GM21723 (cell line): Measurements from ENCODE around the gene PDCD4.

Source experiments
- ATAC-seq: cut with Tn5 transposase; IDR thresholded peaks from one replicate; pipeline ENCODE4 v1.9.1; 2021; ENCODE audit warnings: mild to moderate bottlenecking, moderate library complexity; ENCODE audit not compliant: unreplicated experiment

Gene PDCD4

DNA sequence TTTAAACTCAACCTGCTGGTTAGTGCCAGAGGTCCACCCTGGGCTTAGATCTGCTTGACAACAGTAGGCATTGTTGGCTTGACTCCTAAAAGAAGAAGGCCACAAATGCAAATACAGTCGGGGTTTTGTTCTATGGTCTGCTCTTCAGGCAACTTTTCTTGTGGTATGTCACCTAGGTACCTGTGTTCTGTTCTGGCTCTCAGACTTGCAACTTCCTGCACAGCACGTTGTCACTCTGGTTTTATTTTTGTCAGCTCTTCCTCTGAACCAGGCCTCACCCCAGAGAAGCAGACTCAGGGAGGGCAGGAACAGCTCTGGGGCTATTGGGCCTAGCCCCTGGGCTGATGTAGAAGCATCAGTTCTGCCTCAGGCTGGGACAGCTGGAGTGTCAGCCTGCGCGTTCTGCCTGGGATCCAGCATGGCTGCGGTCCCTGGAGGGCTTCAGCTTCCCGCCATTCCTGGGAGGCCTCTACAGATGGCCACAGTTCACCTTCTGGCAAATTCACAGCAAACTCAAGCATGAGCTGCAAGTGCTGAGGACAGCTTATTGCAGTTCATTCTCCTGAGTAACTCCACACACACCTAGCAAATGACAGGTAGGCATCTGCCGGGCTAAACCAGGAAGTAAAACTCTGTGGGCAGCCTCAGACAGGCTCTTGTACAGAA is 11.0 kb upstream of the PDCD4 start:
- peak; percentile 55 for ATAC-seq

DNA sequence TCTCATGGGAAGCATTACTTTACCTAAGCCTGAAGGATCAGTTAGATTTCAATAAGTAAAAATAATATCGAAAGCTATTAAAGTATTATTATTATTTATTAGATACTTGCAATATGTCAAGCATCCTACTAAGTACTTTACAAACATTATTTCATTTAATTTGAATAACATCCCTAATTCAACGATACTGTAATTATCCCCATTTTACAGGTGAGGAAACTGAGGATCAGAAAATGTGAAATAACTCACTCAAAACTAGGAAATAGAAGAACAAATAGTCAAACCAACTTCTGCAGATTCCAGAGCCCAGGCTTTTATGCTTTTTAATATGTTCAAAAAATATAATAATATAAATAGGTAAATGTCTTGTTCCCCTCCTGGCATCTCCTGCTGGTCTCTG is 10.3 kb upstream of the PDCD4 start:
- no peak for ATAC-seq

GRCh38 chr10:110861930-110862649 is 9.6 kb upstream of the PDCD4 start:
- no peak for ATAC-seq

- ATAC-seq, result no peak
Observed at GRCh38 chr10:110862961-110863360, 8.8 kb upstream of the PDCD4 start.

- ATAC-seq, result no peak
Observed at GRCh38 chr10:110863361-110863760, 8.4 kb upstream of the PDCD4 start.

- no peak for ATAC-seq
Observed at GRCh38 chr10:110863956-110864355, 7.8 kb upstream of the PDCD4 start.

- ATAC-seq, result peak; percentile 59
Observed at GRCh38 chr10:110864662-110865140, 7.0 kb upstream of the PDCD4 start.

GRCh38 chr10:110865186-110865808 is 6.4 kb upstream of the PDCD4 start:
- no peak for ATAC-seq

GRCh38 chr10:110865809-110866482 is 5.8 kb upstream of the PDCD4 start:
- ATAC-seq, result peak; percentile 29

DNA sequence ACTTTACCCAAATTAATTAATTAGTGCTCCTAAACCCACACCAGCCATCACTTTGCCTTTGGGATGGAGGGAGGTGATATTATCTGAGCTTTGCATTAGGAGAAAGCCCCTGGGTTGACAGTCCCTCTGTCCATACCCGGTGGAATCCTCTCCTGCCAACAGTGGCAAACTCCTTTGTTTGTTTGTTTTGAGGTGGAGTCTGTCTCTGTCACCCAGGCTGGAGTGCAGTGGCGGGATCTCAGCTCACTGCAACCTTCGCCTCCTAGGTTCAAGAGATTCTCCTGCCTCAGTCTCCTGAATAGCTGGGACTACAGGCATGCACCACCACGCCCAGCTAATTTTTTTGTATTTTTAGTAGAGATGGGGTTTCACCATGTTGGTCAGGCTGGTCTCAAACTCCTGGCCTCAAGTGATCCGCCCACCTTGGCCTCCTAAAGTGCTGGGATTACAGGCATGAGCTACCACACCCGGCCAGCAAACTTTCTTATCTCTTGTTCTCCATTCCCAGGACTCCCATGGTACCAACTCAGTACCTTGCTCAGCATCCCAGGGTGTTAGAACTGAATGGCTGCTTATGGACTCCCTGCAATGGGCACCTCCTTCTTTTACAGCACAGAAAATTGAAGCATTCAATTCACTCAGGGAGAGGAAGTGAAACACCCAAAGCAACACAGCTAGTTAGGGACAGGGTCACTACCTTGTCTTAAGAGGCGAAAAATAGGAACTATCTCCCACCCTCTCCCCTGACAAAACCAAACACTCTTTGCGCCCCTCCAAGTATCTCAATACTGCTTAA is 4.5 kb upstream of the PDCD4 start:
- ATAC-seq, result peak; percentile 36

DNA sequence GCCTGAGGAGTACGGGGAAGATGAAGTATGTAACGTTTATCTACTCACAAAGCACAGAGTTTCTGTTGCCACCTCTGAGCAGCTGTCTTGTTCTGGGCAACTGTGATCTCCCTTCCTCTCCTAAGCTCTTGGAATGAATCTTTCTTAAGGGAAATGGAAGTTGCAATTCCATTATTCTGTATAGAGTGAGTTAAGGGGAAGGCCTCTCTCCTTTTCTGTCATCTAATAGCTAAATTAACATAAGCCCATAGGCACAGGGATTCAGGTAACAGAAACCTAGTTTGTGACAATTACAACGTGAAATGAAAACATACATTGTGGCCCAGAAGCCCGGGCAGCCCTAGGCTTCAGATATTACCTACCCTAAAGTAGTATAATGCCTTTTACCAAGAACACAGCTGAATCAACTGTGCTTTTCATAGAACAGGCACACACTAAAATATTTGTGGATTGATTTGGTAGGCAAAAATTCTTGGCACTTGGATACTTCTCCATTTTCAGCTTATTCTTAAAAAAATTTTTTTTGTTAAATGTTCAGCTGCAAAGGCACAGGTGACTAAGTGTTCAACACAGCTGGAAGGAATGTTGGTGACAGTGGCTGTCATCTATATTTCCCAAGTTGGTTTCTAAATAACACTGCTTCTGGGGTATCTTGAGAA is 3.8 kb upstream of the PDCD4 start:
- ATAC-seq, result no peak

- ATAC-seq, result no peak
Observed at GRCh38 chr10:110868981-110869380, 2.7 kb upstream of the PDCD4 start.

GRCh38 chr10:110870823-110871297 is 868 bp upstream of the PDCD4 start:
- ATAC-seq, result no peak

DNA sequence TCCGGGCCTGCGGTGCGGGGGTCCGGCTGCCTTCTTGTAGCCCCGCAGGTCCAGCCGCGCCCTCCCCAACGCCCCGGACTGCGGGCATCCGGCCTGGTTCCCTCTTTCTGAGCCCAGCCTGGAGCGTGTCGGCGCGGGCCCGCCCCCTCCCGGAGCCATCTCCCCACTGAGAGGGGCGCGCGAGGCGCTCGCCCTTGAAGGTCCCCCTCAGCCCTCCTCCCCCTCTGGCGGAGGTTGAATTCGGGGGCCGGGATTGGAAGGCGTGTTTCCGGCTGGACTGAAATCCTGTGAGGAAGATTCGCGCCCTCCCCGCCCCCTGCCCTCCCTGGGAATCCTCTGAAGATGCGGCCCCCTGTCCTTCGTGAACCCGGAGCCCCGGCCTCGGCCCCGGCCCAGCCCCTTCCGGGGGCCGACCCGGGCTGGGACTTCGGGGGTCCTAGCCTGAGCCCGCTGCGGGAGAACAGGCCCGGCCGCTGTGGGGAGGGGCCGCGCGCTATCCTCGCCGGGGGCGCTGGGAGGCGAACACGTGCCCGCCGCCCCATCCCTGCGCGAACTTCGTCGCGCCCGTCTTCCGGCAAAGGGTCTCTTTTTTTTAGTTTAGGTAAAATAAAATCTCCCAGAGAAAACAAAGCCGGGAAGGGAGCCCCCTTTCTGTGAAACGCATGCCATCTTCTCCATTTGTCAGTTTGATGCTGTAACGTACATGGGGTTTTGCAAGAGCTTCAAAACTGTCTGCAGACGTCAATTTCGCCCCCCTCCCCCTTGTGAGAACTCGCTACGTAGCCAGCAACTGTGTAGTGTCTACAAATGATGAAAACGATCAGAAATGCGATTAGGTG is 636 bp downstream of the PDCD4 start:
- peak; percentile 50 for ATAC-seq

DNA sequence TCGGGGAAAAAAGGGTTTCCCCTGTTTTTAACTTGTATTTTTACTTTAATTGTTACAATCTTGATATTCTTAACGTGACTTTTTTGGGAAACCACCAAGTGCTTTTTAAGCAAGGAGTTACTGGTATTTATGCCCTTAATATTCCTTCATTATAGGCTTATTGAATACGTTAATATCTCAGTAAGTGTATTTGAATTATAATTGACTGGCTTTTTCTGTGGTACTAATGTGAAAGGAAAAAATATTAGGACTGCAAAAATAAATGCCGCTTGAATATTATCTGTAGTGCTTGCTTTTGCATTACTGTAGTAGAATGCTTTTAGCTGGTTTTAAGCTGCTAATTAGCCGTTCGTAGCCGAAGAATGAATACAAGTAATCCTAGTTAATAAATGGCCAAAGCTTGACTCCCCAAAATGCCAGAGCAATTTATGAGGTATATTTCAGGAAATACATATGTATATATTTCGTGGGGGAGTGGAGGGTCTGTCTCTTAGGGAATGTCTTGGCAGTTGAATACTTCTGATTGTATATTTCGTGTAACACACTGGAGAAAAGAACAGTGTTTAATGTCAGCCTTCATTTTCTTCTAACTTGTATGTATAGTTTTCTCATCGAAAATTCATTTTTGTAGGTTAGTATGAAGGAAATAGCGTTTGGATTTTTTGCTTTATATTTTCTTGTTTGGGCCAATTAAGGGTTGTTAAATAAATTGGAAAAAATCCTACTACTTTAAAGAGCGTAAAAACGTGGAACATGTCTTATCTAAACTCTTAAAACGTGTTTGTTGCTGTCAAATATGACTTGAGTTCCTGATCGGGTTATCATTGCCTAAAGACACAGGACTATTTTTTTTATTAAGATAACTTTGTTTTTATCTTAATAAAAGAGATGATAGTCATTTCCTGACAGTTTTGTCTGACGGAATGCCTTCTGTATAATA is 1.5 kb downstream of the PDCD4 start:
- ATAC-seq, result no peak

GRCh38 chr10:110873951-110874350 is 2.2 kb downstream of the PDCD4 start:
- no peak for ATAC-seq

- ATAC-seq, result no peak
Observed at GRCh38 chr10:110876000-110876399, 4.3 kb downstream of the PDCD4 start.

DNA sequence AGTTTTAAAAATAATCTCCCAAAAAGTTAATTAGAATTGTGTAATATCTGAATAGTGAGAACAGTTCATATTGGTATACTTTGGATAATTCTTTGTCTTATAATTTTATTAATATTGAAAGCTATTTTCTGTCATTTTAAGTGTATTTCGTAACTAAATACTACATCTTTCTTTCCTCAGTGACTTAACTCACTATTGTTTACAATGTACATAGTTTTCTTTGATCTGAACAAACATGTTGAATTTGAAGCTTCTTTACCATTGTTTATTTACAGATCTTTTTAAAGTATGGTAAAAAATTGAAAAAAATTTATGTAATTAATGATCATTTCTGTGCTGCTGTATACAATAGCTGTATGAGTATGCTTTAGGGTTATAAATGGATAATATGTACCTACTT is 5.1 kb downstream of the PDCD4 start:
- no peak for ATAC-seq
